HL-60/S4 (cell line): ENCODE results near the gene RGS7.
"Not testable (repeated sequence)": the region's sequence is repeated elsewhere in the genome, so short reads cannot be mapped to it uniquely, and the experiment has no call there.

Experiments
- in situ Hi-C: fragments of 300-500 bp; cut with MboI; formaldehyde crosslinking; loops from 2 replicates; pipeline ENCODE4 v1.14.3; 2022; ENCODE audit warnings: low sequenced_read_pairs

Gene RGS7

GRCh38 chr1:240802271-240802670 is 554.7 kb downstream of the RGS7 start:
- in situ Hi-C loops, result no loop called here

GRCh38 chr1:240801442-240801841 is 555.6 kb downstream of the RGS7 start:
- in situ Hi-C loops, result no loop called here

- in situ Hi-C loops, result no loop called here
Measured at GRCh38 chr1:240800291-240800690, 556.7 kb downstream of the RGS7 start.

GRCh38 chr1:240797050-240797449 is 560.0 kb downstream of the RGS7 start:
- in situ Hi-C loops, result no loop called here

GRCh38 chr1:240794046-240794843 is 562.8 kb downstream of the RGS7 start:
- in situ Hi-C loops, result no loop called here

- in situ Hi-C loops, result no loop called here
Measured at GRCh38 chr1:240792915-240793529, 564.0 kb downstream of the RGS7 start.

- in situ Hi-C loops, result no loop called here
Measured at GRCh38 chr1:240790856-240791255, 566.1 kb downstream of the RGS7 start.

- in situ Hi-C loops, result no loop called here
Measured at GRCh38 chr1:240786880-240787279, 570.1 kb downstream of the RGS7 start.

- in situ Hi-C loops, result no loop called here
Measured at GRCh38 chr1:240784776-240785175, 572.2 kb downstream of the RGS7 start.

- in situ Hi-C loops, result not testable (repeated sequence)
Measured at GRCh38 chr1:240783728-240784137, 573.3 kb downstream of the RGS7 start.

GRCh38 chr1:240776237-240776636 is 580.8 kb downstream of the RGS7 start:
- in situ Hi-C loops, result no loop called here

GRCh38 chr1:240772131-240772530 is 584.9 kb downstream of the RGS7 start:
- in situ Hi-C loops, result no loop called here

- in situ Hi-C loops, result no loop called here
Measured at GRCh38 chr1:240771450-240771849, 585.6 kb downstream of the RGS7 start.

GRCh38 chr1:240768979-240769378 is 588.0 kb downstream of the RGS7 start:
- in situ Hi-C loops, result no loop called here

- in situ Hi-C loops, result no loop called here
Measured at GRCh38 chr1:240766831-240767230, 590.2 kb downstream of the RGS7 start.

GRCh38 chr1:240765732-240766363 is 591.2 kb downstream of the RGS7 start:
- in situ Hi-C loops, result no loop called here

- in situ Hi-C loops, result no loop called here
Measured at GRCh38 chr1:240763771-240764170, 593.2 kb downstream of the RGS7 start.

GRCh38 chr1:240763095-240763494 is 593.9 kb downstream of the RGS7 start:
- in situ Hi-C loops, result not testable (repeated sequence)

GRCh38 chr1:240762471-240762987 is 594.5 kb downstream of the RGS7 start:
- in situ Hi-C loops, result not testable (repeated sequence)

GRCh38 chr1:240758777-240759176 is 598.2 kb downstream of the RGS7 start:
- in situ Hi-C loops, result not testable (repeated sequence)

GRCh38 chr1:240758296-240758695 is 598.7 kb downstream of the RGS7 start:
- in situ Hi-C loops, result no loop called here

GRCh38 chr1:240747907-240748306 is 609.1 kb downstream of the RGS7 start:
- in situ Hi-C loops, result no loop called here
